ENCODE data around the gene HPD.

DNA sequence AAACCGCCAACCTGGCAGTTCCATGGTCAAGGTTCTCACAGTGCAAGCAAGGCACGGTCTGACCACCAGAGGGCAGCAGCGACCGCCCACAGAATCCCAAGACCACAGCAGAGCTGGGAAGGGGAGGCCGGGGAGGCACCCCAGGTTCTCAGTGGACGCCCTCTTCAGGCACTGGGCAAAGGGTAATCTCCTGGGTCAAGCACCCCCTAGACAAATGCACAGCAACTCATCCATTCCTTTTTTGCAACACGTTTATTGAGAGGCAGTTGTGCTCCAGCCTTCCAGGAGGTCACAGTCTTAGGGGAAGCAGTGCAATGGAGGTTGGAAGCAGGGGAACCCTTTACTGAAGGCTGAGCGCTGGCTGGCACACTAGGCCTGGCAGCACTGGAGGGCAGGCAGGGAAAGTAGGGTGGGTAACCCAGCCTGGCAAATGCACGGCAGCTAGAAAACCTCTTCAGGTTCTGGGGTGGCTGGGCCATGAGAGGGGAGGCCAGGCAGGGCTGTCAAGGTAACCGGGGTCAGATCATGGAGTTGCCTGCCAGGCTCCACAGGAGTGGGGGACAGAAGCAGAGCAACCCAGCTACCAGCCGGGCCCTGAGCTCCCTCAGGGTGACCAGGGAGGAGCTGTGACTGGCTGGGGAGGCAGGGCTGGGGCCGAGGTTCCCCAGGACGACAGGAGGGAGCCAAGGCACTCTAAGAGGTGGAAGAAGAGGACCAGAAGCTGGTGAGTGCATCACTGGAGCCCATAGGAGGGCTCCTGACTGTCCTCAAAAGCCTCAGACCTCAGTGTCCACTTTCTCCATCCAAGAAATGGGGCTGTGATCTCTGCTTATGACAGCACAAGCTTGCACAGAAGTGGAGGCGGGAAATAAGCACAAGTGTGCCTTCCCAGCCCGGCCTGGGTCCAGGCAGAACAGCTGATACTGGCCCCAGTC lies 63.4 kb downstream of the HPD start:
- TF ChIP-seq POLR2A (IDR thresholded peaks at IDR 0.05), result no peak
- TF ChIP-seq, protein P1, sequence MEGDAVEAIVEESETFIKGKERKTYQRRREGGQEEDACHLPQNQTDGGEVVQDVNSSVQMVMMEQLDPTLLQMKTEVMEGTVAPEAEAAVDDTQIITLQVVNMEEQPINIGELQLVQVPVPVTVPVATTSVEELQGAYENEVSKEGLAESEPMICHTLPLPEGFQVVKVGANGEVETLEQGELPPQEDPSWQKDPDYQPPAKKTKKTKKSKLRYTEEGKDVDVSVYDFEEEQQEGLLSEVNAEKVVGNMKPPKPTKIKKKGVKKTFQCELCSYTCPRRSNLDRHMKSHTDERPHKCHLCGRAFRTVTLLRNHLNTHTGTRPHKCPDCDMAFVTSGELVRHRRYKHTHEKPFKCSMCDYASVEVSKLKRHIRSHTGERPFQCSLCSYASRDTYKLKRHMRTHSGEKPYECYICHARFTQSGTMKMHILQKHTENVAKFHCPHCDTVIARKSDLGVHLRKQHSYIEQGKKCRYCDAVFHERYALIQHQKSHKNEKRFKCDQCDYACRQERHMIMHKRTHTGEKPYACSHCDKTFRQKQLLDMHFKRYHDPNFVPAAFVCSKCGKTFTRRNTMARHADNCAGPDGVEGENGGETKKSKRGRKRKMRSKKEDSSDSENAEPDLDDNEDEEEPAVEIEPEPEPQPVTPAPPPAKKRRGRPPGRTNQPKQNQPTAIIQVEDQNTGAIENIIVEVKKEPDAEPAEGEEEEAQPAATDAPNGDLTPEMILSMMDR (IDR thresholded peaks at IDR 0.05), result peak; percentile 97 to 98 (median 98)

All from uterus (tissue), 2 donors.